DND-41 (cell line): Measurements from ENCODE around the gene MGAT2.

Experiments
- ATAC-seq: fragments of 200-7000 bp; cut with Tn5 transposase; 3 replicates; pipeline ENCODE4 v1.9.1; 2021; ENCODE audit warnings: low read depth; ENCODE audit not compliant: insufficient read depth
- DNase-seq: peaks from one replicate; pipeline ENCODE4 v3.0.0-alpha.2; 2020
- H2AFZ ChIP-seq: 2 replicates; pipeline ENCODE4 v1.6.0; 2012; ENCODE audit warnings: low read depth, low read length
- H3K27ac ChIP-seq: 2 replicates; pipeline ENCODE4 v1.5.1; 2012; ENCODE audit warnings: low read length, inconsistent platforms
- H3K27me3 ChIP-seq: fragments of 200-600 bp; sonication (generic); 2 replicates; pipeline ENCODE4 v1.6.0; 2012; ENCODE audit warnings: low read length, mild to moderate bottlenecking, inconsistent platforms; ENCODE audit not compliant: insufficient read depth, poor library complexity
- H3K36me3 ChIP-seq: 2 replicates; pipeline ENCODE4 v1.5.1; 2012; ENCODE audit warnings: low read length, inconsistent platforms; ENCODE audit not compliant: insufficient read depth
- H3K4me1 ChIP-seq: 2 replicates; pipeline ENCODE4 v1.5.1; 2012; ENCODE audit warnings: mild to moderate bottlenecking, low read length; ENCODE audit not compliant: insufficient read depth
- H3K4me2 ChIP-seq: 2 replicates; pipeline ENCODE4 v1.6.0; 2012; ENCODE audit warnings: mild to moderate bottlenecking, moderate library complexity, low read length, inconsistent platforms; ENCODE audit not compliant: insufficient read depth
- H3K4me3 ChIP-seq, 2 experiments: fragments of 200-600 bp in 1 of 2; shearing (Covaris generic) in 1 of 2; 2 replicates each; pipeline ENCODE4 v1.5.1; 2012 to 2016; ENCODE audit warnings: inconsistent platforms in 2 of 2, low read length in 2 of 2, mild to moderate bottlenecking in 2 of 2, low read depth in 1 of 2, moderate library complexity in 1 of 2
- H3K79me2 ChIP-seq: 2 replicates; pipeline ENCODE4 v1.6.0; 2012; ENCODE audit warnings: low read length, inconsistent platforms; ENCODE audit not compliant: insufficient read depth
- H3K9ac ChIP-seq: 2 replicates; pipeline ENCODE4 v1.6.0; 2012; ENCODE audit warnings: low read depth, mild to moderate bottlenecking, inconsistent platforms, low read length, moderate library complexity
- H3K9me3 ChIP-seq: 2 replicates; pipeline ENCODE4 v1.5.1; 2012; ENCODE audit warnings: low read length, moderate library complexity, mild to moderate bottlenecking, inconsistent platforms; ENCODE audit not compliant: insufficient read depth, severe bottlenecking
- H4K20me1 ChIP-seq: 2 replicates; pipeline ENCODE4 v1.6.0; 2012; ENCODE audit warnings: low read length; ENCODE audit not compliant: insufficient read depth
- EZH2 ChIP-seq: IDR thresholded peaks from 3 replicates; pipeline ENCODE4 v1.6.1; 2012; ENCODE audit warnings: borderline replicate concordance, low read depth, mild to moderate bottlenecking, moderate library complexity, low read length, inconsistent platforms; ENCODE audit not compliant: severe bottlenecking
- TF ChIP-seq, protein P1 (sequence below): IDR thresholded peaks from 2 replicates; pipeline ENCODE4 v1.5.1; 2012; ENCODE audit warnings: borderline replicate concordance, low read length, moderate library complexity, mild to moderate bottlenecking; ENCODE audit not compliant: poor library complexity, severe bottlenecking; ENCODE audit errors: extremely low read depth

The MGAT2 gene

DNA sequence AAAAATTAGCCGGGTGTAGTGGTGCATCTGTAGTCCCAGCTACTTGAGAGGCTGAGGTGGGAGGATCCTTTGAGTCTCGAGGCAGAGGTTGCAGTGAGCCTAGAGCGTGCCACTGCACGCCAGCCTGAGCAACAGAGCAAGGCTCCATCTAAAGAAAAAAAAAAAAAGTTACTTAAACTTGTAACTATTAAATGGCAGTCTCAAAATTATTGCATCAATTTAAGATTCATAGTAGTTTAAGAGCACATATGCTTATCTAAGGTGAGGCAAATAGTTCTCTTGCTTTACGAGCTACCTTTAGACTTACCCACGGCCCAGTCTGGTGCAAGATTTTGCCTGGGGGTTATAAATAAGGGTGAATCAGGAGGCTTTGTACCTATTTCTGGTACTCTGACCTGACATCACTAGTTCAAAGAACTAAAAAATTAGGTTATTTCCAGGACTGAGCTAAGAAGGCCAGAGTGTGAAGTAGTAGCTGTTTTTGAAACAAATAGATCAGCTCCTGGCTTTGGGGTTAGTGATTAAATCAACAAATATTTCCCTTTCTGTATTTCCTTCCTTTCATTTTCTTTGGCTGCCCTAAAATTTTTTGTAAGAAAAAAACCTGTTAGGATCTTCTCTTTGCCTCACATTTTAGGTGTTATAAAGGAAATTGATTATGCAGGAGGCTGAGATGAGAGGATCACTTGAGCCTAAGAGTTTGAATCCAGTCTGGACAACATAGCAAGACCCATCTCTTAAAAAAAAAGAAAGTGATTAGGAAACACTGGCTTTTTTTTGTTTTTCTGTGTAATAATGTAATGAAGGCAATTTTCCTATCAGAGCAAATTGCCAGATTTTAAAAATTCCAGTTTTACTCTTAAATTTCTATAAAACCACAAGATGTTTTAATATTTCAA lies 3.6 kb downstream of the MGAT2 start:
- Histone ChIP-seq H3K9me3 (no peaks in the 10 kb centered on the region), H3K4me2 (peak overlapping the region; percentile 90), H2AFZ (no peak overlapping the region), H3K36me3 (peaks cover 42% of the 10 kb centered on the region), H4K20me1 (peaks cover 18% of the 10 kb centered on the region), H3K4me1 (peaks cover 50% of the 10 kb centered on the region), H3K79me2 (peaks cover 94% of the 10 kb centered on the region), H3K27ac (peak overlapping the region; percentile 40), H3K9ac (0 out of 2 replicates have a peak overlapping the region, but pooled peaks have one; percentile 17), H3K27me3 (no peaks in the 10 kb centered on the region), H3K4me3 (0 out of 4 replicates have a peak overlapping the region, but pooled peaks of 1 of the 2 experiments have one; percentile 8)
- DNase-seq (no peak), ATAC-seq (no peak)
- no peak for TF ChIP-seq EZH2
- TF ChIP-seq, protein P1, sequence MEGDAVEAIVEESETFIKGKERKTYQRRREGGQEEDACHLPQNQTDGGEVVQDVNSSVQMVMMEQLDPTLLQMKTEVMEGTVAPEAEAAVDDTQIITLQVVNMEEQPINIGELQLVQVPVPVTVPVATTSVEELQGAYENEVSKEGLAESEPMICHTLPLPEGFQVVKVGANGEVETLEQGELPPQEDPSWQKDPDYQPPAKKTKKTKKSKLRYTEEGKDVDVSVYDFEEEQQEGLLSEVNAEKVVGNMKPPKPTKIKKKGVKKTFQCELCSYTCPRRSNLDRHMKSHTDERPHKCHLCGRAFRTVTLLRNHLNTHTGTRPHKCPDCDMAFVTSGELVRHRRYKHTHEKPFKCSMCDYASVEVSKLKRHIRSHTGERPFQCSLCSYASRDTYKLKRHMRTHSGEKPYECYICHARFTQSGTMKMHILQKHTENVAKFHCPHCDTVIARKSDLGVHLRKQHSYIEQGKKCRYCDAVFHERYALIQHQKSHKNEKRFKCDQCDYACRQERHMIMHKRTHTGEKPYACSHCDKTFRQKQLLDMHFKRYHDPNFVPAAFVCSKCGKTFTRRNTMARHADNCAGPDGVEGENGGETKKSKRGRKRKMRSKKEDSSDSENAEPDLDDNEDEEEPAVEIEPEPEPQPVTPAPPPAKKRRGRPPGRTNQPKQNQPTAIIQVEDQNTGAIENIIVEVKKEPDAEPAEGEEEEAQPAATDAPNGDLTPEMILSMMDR: no peak

DNA sequence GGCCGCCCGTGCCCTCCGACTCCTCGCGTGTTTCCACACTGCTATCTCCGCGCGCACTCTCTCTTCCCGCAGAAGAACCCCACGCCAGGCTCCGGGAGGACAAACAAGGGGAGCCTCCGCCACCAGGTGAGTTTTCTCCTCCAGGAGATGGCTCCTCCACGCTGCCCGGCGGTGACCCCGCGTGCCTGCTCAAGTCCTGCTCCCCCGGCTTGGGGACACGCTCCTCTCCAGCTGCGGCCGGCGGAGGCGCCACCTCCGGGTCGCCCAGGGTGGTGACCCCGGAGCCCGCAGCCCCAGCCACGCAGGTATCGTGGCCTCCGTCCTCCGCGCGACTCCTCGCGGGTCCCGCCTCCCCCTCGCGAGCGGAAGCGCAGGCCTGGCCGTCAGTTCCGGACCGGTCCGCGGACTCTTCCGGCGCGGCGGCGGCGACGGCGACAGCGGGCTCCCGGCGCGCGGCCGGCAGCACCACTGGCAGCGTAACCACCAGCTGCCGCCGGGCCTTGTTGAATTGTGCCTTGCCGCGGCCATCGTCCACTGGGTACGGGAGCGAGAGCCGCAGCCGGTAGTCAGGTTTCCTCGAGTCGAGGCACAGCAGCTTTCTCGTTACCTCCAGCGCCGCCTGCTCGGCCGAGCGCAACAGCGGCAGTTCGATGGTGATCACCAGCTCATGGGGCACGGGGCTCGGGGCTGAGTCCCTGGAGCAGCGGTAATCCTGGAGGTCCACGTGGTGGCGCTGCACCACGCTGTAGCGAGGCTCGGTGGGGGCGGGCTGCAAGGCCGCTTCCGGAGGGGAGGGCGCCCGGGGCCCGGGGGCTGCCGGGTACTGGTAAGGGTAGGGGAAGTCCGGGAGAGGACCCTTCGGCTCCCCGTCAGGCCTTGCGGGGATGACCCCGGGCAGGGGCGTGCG lies 13.3 kb downstream of the MGAT2 start:
- Histone ChIP-seq H3K9ac (peak overlapping the region; percentile 90), H2AFZ (peak overlapping the region; percentile 95), H3K4me1 (peaks cover 57% of the 10 kb centered on the region), H3K27ac (peak overlapping the region; percentile 83), H3K27me3 (no peaks in the 10 kb centered on the region), H3K4me2 (peak overlapping the region; percentile 90), H3K4me3 (peak overlapping the region; percentile 94 to 98), H3K9me3 (no peaks in the 10 kb centered on the region), H3K36me3 (peaks cover 31% of the 10 kb centered on the region), H4K20me1 (peaks cover 14% of the 10 kb centered on the region), H3K79me2 (peaks cover 91% of the 10 kb centered on the region)
- DNase-seq (peak; percentile 95), ATAC-seq (peak; percentile 84)
- TF ChIP-seq, protein P1: peak; percentile 92
- no peak for TF ChIP-seq EZH2

DNA sequence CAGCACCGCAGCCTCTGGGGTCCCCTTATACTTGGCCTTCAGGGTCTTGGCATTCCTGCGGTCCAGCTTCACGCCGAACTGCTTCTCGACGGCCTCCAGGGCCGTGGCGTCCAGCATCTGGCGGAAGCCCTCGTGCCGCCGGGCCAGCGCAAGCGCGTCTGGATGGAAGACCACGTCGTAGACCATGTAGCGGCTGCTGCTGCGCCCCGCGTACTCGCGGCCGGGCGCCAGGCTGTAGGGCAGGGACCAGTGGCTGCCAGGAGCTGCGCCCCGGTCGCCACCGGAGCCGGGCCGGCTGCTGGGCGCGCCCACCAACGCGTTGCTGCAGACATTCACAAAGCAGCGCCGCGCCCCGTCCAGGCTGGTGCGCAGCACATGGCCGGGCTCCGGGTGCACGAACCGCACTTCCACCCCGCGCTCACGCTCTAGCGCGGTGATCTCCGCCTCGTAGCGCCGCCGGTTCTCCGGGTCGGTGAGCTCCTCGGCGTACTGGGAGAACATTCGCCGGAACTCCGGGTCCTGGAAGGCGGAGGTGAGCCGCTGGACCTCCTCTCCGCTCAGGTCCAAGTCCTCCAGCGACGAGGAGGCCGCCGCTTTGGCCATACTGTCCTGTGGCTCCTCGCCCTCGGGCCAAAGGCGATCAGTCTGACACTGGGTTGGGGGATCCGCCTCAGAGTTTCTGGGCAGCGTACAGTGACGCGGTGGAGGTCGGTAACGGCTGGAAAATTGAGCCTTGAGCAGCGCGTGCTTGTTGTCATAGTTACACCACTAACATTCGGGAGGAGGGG lies 14.1 kb downstream of the MGAT2 start, which contains the start of gene DNAAF2:
Gene DNAAF2, minus strand, starts transcription at position 698 of the 788 bp plus-strand sequence. Its CDS starts 95 bp downstream, at position 603.
- Histone ChIP-seq H3K9ac (peak within 1 kb of the TSS; percentile 90), H3K4me2 (peak within 1 kb of the TSS; percentile 90), H3K79me2 (peaks cover 86% of the 10 kb centered on the region), H3K9me3 (no peaks in the 10 kb centered on the region), H3K27me3 (no peaks in the 10 kb centered on the region), H3K4me3 (peak within 1 kb of the TSS; percentile 94 to 98), H4K20me1 (peaks cover 15% of the 10 kb centered on the region), H2AFZ (peak within 1 kb of the TSS; percentile 95), H3K4me1 (peaks cover 48% of the 10 kb centered on the region), H3K27ac (peak within 1 kb of the TSS; percentile 83), H3K36me3 (peaks cover 33% of the 10 kb centered on the region)
- peak; percentile 66 for DNase-seq
- TF ChIP-seq EZH2: no peak
- TF ChIP-seq, protein P1: peak; percentile 14
- peak; percentile 50 for ATAC-seq
